ENCODE measurements around the gene AGAP2. TPM values are rescaled to one million over a fixed set of nuclear protein-coding genes. Genes with fewer than 3 reads are reported as not detected.

Gene AGAP2
- total and polyA plus RNA-seq, 2 of the 8 experiments (the other 6 are each of a cell fraction or from before 2014, with no cell fraction given) = 1.5 TPM

DNA sequence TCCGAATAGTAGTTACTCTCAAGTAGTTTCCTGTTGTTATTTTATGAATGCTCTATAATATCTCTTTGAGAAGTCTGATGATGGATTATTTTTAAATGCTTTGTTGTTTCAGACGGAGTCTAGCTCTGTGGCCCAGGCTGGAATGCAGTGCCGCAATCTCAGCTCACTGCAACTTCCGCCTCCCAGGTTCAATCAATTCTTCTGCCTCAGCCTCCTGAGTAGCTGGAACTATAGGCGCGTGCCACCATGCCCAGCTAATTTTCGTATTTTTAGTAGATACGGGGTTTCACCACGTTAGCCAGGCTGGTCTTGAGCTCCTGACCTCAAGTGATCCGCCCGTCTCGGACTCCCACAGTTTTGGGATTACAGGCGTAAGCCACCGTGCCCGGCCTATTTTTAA, 46.0 kb downstream of the AGAP2 start:
- H3K4ac ChIP-seq (replicated peaks; ENCODE audit: insufficient read length, low read depth, low read length) = no peak overlapping the region
- H4K5ac ChIP-seq (ENCODE audit: insufficient read length, low read depth, low read length) = no peak overlapping the region
- WGBS, 2 experiments (ENCODE audit: extremely low coverage in 1 of 2, insufficient coverage in 1 of 2, insufficient read length in 1 of 2, insufficient replicate concordance in 2 of 2, low coverage in 1 of 2, low lambda C conversion rate in 2 of 2, missing lambda C conversion rate in 1 of 2) = 93% methylated on average over 15 of the region's 15 CpGs; no CpG with 5 or more reads in 1 of the 2 experiments
- H4K20me1 ChIP-seq (replicated peaks in 1 of 2; ENCODE audit: control insufficient read depth in 1 of 2, insufficient read depth in 2 of 2, low read length in 2 of 2) = no peaks in the 10 kb centered on the region
- no peak overlapping the region for H2BK20ac ChIP-seq (ENCODE audit: low read length)
- H3K27me3 ChIP-seq (replicated peaks in 1 of 4; ENCODE audit: control insufficient read depth in 3 of 4, extremely low read depth in 1 of 4, insufficient read depth in 3 of 4, low read length in 3 of 4) = no peaks in the 10 kb centered on the region
- H3K36me3 ChIP-seq (ENCODE audit: control insufficient read depth in 2 of 4, insufficient read depth in 4 of 4, low read length in 3 of 4) = peaks cover 0 to 4% (median 2%) of the 10 kb centered on the region in 4 experiments; a peak in 4 of 8 replicates
- H3K18ac ChIP-seq (ENCODE audit: extremely low read depth, low read length) = no peak overlapping the region
- no peaks in the 10 kb centered on the region for H3K9me3 ChIP-seq (ENCODE audit: insufficient read depth in 2 of 2, low read depth in 1 of 2, low read length in 1 of 2)
- H3K14ac ChIP-seq (ENCODE audit: insufficient read length) = no peak overlapping the region
- H3K23me2 ChIP-seq (ENCODE audit: low read depth, low read length) = peaks cover 2% of the 10 kb centered on the region; the same call in 1 of the 2 replicates
- ChIA-PET CTCF (ENCODE audit: partially characterized antibody) (interaction anchor here (0.6 to 3.5 kb wide), 29 partner anchors 9 to 1357 kb away, joined by 3 to 19 read pairs (median 5); partner anchors contain the start of gene B4GALNT1), POLR2A (ENCODE audit: partially characterized antibody) (interaction anchor here (0.9 to 1.1 kb wide), 2 partner anchors 9 to 22 kb away, joined by 3 read pairs; no protein-coding TSS in a partner anchor)
- no peaks in the 10 kb centered on the region for H3K79me1 ChIP-seq (ENCODE audit: low read depth, low read length)
- no peak overlapping the region for H3K56ac ChIP-seq (replicated peaks; ENCODE audit: insufficient read length, low read depth, low read length)
- H3K4me3 ChIP-seq (ENCODE audit: extremely low read depth in 1 of 4, insufficient read depth in 2 of 4, low read depth in 3 of 4, low read length in 4 of 4) = no peak overlapping the region
- H4K91ac ChIP-seq (replicated peaks; ENCODE audit: insufficient read length, low read length) = no peak overlapping the region
- H3K4me1 ChIP-seq (replicated peaks in 1 of 4; ENCODE audit: control insufficient read depth in 3 of 4, insufficient read depth in 4 of 4, low read length in 3 of 4) = peaks cover 0 to 5% (median 1%) of the 10 kb centered on the region in 4 experiments; a peak in 1 of 7 replicates
- no peak overlapping the region for H2AK5ac ChIP-seq (ENCODE audit: low read depth, low read length)
- no peak for TF ChIP-seq EP300 (IDR thresholded peaks at IDR 0.05; ENCODE audit: borderline replicate concordance in 1 of 2, low read depth in 2 of 2, low read length in 2 of 2)
- no peak for TF ChIP-seq SUZ12 (IDR thresholded peaks at IDR 0.05; ENCODE audit: low read length)
- no peak for TF ChIP-seq SP2 (IDR thresholded peaks at IDR 0.05; ENCODE audit: low read length)
- H2BK120ac ChIP-seq (replicated peaks; ENCODE audit: low read depth, low read length) = no peak overlapping the region
- FAIRE-seq = no peak
- no peak overlapping the region for H3K4me2 ChIP-seq (ENCODE audit: insufficient read depth in 1 of 2, low read depth in 2 of 2, low read length in 2 of 2)
- no peak overlapping the region for H2BK12ac ChIP-seq (ENCODE audit: low read depth, low read length)
- no peak overlapping the region for H3K23ac ChIP-seq (ENCODE audit: insufficient read length)
- no peak overlapping the region for H2BK5ac ChIP-seq (ENCODE audit: low read depth, low read length)
- H2BK15ac ChIP-seq (ENCODE audit: low read length) = no peak overlapping the region
- H3K9ac ChIP-seq (replicated peaks in 1 of 4; ENCODE audit: extremely low read depth in 1 of 4, low read depth in 3 of 4, low read length in 3 of 4) = no peak overlapping the region
- H3K27ac ChIP-seq (ENCODE audit: low read depth, low read length) = no peak overlapping the region
- no peaks in the 10 kb centered on the region for H3K79me2 ChIP-seq (ENCODE audit: control insufficient read depth in 1 of 2, insufficient read depth in 2 of 2, low read length in 2 of 2)
- H2AFZ ChIP-seq (ENCODE audit: low read length) = no peak overlapping the region
- no peak overlapping the region for H4K8ac ChIP-seq (ENCODE audit: extremely low read depth, insufficient read depth, low read length)
- no peak for DNase-seq (ENCODE audit: low read depth in 1 of 2, low spot score in 2 of 2)
